Measurements from ENCODE around the gene SUSD1.
"Not testable (repeated sequence)": the region's sequence is repeated elsewhere in the genome, so short reads cannot be mapped to it uniquely, and the experiment has no call there.

The SUSD1 gene

GRCh38 chr9:112174965-112175795 lies at the start of gene SUSD1:
SUSD1 (minus strand) TSS chr9:112175297; CDS start chr9:112175235, 62 bp downstream.
- DNase-seq (ENCODE audit: low read depth) = no peak

GRCh38 chr9:112224401-112225289 lies 49.5 kb upstream of the SUSD1 start:
- peak; percentile 44 for DNase-seq (ENCODE audit: low read depth)

DNA sequence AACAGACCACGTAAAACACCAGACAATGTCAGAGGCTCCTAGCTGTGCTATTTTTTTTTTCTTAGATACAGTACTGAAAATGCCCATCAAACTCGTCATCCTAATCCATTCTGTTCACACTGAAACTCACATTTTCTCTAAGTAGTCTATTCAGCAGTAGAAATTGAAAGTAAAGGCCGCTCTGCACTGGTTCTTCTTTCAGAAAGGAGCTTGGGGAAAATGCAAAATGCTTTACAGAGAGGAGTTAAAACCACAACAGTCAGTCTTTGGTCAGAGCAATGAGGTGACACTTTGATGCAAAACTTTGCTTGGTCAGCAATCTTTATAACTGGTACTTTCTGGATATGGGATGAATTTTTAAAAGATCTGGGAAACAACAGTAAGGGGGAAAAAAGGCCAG lies 43.8 kb upstream of the SUSD1 start:
- no peak for DNase-seq (ENCODE audit: low read depth)

DNA sequence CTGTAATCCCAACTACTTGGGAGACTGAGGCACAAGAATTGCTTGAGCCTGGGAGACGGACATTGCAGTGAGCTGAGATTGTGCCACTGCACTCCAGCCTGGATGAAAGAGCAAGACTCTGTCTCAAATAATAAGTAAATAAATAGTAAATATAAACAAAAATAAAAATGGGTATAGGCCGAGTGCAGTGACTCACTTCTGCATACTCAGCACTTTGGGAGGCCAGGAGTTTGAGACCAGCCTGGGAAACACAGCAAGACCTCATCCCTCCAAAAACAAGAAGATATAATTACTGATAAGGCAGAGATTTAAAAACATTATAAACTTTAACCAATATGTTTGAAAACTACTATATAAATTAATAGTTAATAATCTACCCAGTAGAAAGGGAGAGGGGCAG lies 37.8 kb upstream of the SUSD1 start:
- DNase-seq (ENCODE audit: low read depth) = no peak

- DNase-seq (ENCODE audit: low read depth) = no peak
These were observed 32.4 kb upstream of the SUSD1 start for GRCh38 chr9:112207451-112207850.

- DNase-seq (ENCODE audit: low read depth) = no peak
These were observed 28.4 kb upstream of the SUSD1 start for GRCh38 chr9:112203536-112203935.

DNA sequence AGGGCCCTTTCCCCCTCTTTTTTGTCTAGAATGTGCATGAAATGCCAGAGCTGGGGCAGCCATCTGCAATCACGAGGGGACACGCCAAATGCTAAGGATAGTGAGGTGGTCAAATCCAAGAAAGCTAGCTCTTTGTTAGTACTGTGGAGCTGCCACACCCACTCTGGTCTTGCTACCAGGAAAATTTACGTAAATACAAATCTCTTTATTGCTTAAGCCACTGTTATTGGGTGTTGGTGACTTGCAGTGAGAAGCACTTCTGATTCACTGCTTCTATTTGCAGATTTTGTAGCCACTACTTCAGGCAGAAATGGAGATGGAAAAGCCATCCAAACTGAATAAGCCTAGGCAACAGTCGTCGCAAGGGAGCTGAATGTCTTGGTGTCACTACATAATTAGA lies 25.6 kb upstream of the SUSD1 start:
- DNase-seq (ENCODE audit: low read depth) = no peak

- DNase-seq (ENCODE audit: low read depth) = no peak
These were observed 23.5 kb upstream of the SUSD1 start for GRCh38 chr9:112198646-112199045.

- no peak for DNase-seq (ENCODE audit: low read depth)
These were observed 19.9 kb upstream of the SUSD1 start for GRCh38 chr9:112194969-112195431.

GRCh38 chr9:112193572-112194288 lies 18.6 kb upstream of the SUSD1 start:
- DNase-seq (ENCODE audit: low read depth) = no peak

DNA sequence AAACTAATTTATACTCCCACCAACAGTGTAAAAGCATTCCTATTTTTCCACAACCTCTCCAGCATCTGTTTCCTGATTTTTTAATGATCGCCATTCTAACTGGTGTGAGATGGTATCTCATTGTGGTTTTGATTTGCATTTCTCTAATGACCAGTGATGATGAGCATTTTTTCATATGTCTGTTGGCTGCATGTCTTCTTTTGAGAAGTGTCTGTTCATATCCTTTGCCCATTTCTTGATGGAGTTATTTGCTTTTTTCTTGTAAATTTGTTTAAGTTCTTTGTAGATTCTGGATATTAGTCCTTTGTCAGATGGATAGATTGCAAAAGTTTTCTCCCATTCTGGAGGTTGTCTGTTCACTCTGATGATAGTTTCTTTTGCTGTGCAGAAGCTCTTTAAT lies 15.2 kb upstream of the SUSD1 start:
- not testable (repeated sequence) for DNase-seq (ENCODE audit: low read depth)

GRCh38 chr9:112188884-112189283 lies 13.8 kb upstream of the SUSD1 start:
- DNase-seq (ENCODE audit: low read depth) = no peak

DNA sequence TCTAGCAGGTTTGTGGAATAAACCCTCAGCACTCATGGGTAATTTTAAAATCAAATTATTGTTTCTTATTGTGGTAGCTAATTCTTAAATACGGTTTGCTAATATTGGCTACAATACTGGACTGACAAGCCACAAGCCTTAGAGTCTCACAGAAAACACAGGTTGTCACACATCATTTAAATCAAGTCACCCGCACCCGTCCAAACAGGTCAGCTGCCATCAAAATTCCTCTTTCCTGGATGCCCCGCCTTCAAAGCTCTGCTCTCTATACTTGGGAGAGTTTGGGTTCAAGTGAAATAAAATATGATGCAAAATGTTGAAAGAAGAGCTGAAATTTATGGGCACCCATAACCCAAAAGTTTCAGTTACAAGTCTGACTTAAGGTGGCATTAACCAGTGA lies 12.3 kb upstream of the SUSD1 start:
- no peak for DNase-seq (ENCODE audit: low read depth)

- no peak for DNase-seq (ENCODE audit: low read depth)
These were observed 11.6 kb upstream of the SUSD1 start for GRCh38 chr9:112186695-112187094.

GRCh38 chr9:112184946-112185345 lies 9.8 kb upstream of the SUSD1 start:
- no peak for DNase-seq (ENCODE audit: low read depth)

DNA sequence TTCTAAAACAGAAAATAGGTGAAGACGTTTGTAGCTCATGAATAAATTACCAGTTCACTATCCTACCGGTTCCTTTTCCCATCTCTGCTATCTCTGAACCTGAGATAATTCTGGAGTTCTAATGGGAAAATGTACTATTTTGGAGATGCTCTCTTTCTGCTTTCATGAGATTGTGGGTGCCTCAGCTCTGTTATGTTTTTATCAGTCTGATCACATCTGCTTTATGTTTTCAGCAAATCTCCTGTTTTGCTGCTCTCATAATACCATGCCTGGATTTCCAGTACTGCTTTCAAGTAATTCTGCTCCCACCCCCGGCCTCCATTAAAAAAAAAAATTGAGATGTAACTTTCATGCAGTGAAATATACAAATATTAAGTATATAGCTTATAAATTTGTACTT lies 9.1 kb upstream of the SUSD1 start:
- DNase-seq (ENCODE audit: low read depth) = no peak

DNA sequence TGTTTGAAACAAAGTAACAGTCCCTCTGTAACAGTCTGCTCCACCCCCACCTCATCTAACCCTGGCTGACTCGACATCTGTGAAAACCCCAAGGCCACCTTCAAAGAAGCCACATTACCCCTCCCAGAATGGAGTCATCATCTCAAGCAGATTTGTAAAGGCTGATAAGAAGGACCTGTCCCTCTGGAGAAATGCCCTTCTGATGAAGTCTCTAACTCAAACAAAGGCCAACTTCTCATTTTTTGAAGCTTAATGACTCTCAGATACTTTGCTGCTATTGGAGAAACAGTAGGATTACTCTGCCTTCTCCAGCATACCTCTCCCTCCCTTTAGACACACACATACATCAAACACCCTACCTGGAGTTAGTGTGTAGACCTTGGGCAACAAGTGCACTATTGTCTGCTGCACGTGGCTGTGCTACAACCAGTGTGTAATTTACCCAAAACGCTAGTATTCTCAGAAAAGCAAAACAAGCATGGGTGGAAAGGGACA lies 5.3 kb upstream of the SUSD1 start:
- DNase-seq (ENCODE audit: low read depth) = no peak

DNA sequence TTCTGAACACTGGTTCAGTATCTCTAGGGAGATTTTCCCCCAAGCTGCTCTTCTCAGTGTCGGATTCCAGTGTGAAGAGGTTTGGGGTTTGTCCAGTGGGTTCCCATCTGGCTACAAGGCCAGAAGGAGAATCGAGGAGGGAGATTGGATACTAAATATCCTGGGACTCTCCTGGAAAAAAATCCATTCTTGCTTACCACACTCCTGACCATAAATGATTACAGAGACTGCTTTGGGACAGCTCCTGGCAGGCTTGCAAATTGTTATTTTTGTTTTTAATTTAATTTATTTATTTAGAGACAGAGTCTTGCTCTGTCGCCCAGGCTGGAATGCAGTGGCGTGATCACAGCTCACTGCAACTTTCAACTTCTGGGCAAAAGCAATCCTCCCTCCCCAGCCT lies 4.7 kb upstream of the SUSD1 start:
- peak; percentile 38 for DNase-seq (ENCODE audit: low read depth)

DNA sequence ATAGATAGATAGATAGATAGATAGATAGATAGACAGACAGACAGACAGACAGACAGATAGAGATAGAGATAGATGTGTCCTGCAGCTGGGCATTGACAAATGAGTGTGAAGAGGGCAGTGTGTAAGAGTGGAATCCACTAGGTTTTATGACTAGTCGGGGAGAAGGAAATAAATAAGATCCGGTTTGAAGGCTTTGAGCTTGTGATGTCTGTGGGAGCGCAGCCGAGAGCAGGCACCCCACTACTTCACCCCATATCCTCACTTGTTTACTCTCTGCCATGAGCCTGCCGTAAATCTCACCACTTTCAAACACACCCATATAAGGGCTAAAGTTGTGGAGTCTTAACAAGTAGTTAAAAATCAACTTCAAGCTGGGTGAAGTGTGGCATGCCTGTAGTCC lies 1.4 kb upstream of the SUSD1 start:
- no peak for DNase-seq (ENCODE audit: low read depth)

DNA sequence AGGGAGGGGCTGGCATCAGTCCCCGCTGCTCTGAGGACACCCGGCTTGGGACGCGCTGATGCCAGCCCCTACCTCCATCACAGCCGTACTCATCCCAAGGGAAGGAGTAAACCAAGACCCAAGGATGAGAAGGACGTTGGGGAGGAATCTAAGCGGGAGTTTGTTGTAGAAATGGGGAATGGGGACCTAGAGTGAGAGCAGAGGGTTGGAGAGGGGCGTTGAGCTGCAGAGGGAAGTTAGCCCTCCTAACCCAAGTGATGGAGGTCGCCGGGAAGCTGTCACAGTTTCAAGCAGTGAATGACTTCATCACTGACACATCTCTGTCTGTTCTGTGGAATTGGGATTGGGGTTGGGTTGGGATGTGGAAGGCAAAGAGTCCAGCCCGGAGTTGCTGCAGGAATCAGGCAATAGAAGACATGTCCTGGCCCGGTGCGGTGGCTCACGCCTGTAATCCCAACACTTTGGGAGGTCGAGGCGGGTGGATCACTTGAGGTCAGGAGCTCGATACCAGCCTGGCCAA lies 759 bp upstream of the SUSD1 start:
- DNase-seq (ENCODE audit: low read depth) = no peak

- no peak for DNase-seq (ENCODE audit: low read depth)
These were observed 704 bp downstream of the SUSD1 start for GRCh38 chr9:112174222-112174964.
